ENCODE results near the gene MYOG.
A peak's percentile ranks its signal among the peaks of the same experiment; 100 is the strongest.

Gene MYOG

DNA sequence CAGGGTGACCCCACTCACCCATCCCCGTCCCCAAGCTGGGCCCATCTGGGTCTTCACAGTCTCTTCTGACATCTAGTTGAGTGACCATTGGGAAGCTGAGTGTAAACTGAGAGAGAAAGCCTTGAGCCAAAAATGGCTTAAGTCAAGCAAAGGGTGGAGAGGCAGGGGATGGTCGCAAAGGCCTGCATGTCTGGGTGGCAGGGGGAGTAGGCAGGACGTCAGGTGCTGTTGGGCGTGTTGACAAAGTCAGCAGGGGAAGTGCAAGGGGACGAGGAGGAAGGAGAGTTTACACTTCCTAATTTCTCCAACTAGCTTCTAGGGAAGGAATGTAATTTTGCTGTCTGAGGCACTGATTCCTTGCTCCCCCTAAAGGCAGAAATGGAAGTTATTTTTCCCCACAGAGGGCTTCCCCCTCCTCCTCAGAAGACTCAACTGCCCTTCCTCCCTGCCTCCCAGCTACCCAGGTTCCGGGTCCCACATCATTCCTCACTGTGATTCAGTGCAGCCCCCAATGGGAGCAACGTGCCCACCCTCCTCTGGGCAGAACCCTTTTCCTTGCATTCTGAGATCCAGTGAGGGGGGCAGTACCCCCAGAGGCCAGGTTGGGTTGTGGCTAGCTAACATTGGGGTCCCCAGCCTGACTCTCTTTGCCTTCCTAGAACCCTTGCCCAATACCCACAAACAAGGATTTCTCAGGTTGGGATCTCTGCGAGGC is 40.5 kb upstream of the MYOG start:
- H3K27ac ChIP-seq (ENCODE audit: low read depth, low read length), result no peak overlapping the region
- H3K27me3 ChIP-seq (ENCODE audit: insufficient read depth, low read length), result peaks cover 33% of the 10 kb centered on the region
- 37% methylated on average over 7 of the region's 8 CpGs for WGBS
- H3K9me3 ChIP-seq (ENCODE audit: insufficient read depth, low read depth, low read length), result no peaks in the 10 kb centered on the region
- peaks cover 18% of the 10 kb centered on the region for H3K4me1 ChIP-seq (ENCODE audit: insufficient read depth, low read length)
- no peak overlapping the region for H3K9ac ChIP-seq (ENCODE audit: low read depth, low read length)
- H3K4me3 ChIP-seq (ENCODE audit: low read length), result no peak overlapping the region
- H3K36me3 ChIP-seq (ENCODE audit: insufficient read depth, low read length), result no peaks in the 10 kb centered on the region

DNA sequence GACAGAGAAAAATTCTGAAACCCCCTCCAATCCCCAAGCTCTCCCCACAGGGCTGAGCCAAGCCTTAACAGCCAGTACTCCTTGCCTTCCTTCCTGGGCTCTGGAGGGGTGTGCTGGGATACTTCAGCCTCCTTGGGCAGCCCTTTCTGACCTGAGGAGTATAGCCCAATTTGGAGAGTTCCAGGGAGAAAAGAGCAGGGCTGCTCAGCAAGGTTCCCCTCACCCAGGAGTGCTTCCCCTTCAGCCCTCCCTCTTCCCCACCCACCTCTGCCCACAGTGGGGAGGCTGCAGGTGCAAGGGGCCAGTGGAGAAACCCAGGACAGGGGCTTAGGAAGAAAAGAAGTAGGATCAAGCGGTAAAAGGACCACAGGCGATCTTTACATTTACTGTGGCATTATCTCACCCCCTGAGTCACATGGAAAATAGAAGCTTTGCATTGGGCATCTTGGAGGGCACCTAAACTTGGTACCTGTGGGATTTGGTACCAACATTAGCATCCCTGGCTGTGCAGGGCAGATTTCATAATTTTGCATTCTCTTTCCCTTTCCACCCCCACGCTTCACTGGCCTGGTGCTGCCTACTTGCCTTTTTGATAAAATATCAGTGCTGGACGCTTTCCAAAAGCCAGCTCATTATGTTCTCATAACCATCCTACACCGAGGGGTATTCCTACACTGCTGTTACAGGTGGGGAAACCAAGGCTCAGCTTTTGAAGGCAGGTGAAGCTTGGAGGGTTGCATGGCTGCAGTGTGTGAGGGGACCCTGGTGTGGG is 38.9 kb upstream of the MYOG start:
- Histone ChIP-seq H3K9me3 (ENCODE audit: insufficient read depth, low read depth, low read length) (no peaks in the 10 kb centered on the region), H3K9ac (ENCODE audit: low read depth, low read length) (no peak overlapping the region), H3K36me3 (ENCODE audit: insufficient read depth, low read length) (no peaks in the 10 kb centered on the region), H3K27ac (ENCODE audit: low read depth, low read length) (no peak overlapping the region), H3K4me1 (ENCODE audit: insufficient read depth, low read length) (peaks cover 18% of the 10 kb centered on the region), H3K27me3 (ENCODE audit: insufficient read depth, low read length) (peaks cover 33% of the 10 kb centered on the region), H3K4me3 (ENCODE audit: low read length) (no peak overlapping the region)
- 92% methylated on average over 5 of the region's 5 CpGs for WGBS

DNA sequence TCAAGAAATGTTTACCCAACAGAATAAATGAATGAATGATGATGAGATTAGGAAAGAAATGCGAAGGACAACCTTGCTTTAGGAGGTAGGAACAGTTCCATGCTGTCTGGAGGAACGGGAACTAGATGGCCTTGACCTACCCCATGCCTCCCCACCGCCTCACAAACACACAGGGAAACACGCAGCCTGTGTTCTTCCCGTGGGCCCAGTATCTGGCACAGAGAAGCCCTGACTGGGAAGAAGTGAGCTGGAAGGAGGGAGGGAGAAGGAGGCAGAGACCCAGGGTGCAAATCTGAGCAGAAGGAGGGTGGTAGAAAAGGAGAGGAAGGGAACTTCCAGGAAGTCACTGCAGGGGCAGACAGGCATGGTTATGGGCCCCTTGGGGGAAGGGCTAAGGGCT is 38.2 kb upstream of the MYOG start:
- Histone ChIP-seq H3K4me1 (ENCODE audit: insufficient read depth, low read length) (peaks cover 18% of the 10 kb centered on the region), H3K4me3 (ENCODE audit: low read length) (no peak overlapping the region), H3K27ac (ENCODE audit: low read depth, low read length) (no peak overlapping the region), H3K27me3 (ENCODE audit: insufficient read depth, low read length) (peaks cover 26% of the 10 kb centered on the region), H3K36me3 (ENCODE audit: insufficient read depth, low read length) (no peaks in the 10 kb centered on the region), H3K9me3 (ENCODE audit: insufficient read depth, low read depth, low read length) (no peaks in the 10 kb centered on the region), H3K9ac (ENCODE audit: low read depth, low read length) (no peak overlapping the region)
- WGBS, result 84% methylated on average over 5 of the region's 5 CpGs

DNA sequence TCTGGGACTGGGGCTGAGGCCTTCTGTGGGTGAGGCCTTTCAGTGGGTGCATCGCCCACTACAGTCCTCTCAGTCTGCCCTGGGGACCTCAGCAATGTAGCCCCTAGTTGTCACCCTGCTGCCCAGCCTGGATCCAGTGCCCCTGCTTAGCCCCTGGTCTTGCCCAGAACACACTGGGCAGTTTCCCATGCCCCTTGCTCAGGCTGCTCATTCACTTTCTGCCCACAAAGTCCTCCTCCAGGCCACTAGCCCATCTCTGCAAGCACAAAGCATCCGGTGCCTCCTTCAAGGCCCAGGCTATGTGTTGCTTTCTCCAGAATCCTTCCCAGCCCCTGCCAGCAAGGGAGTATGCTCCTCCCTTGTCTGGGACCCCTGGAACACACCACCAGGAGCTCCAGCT is 36.3 kb upstream of the MYOG start:
- no peak overlapping the region for H3K9ac ChIP-seq (ENCODE audit: low read depth, low read length)
- H3K9me3 ChIP-seq (ENCODE audit: insufficient read depth, low read depth, low read length), result no peaks in the 10 kb centered on the region
- H3K36me3 ChIP-seq (ENCODE audit: insufficient read depth, low read length), result no peaks in the 10 kb centered on the region
- no peak overlapping the region for H3K27ac ChIP-seq (ENCODE audit: low read depth, low read length)
- H3K4me3 ChIP-seq (ENCODE audit: low read length), result no peak overlapping the region
- H3K4me1 ChIP-seq (ENCODE audit: insufficient read depth, low read length), result peaks cover 13% of the 10 kb centered on the region
- peaks cover 12% of the 10 kb centered on the region for H3K27me3 ChIP-seq (ENCODE audit: insufficient read depth, low read length)
- WGBS, result 87% methylated on average over 2 of the region's 2 CpGs

- H3K4me3 ChIP-seq (ENCODE audit: low read length), result no peak overlapping the region
- WGBS, result 86% methylated on average over 11 of the region's 11 CpGs
- peaks cover 5% of the 10 kb centered on the region for H3K4me1 ChIP-seq (ENCODE audit: insufficient read depth, low read length)
- H3K9me3 ChIP-seq (ENCODE audit: insufficient read depth, low read depth, low read length), result no peaks in the 10 kb centered on the region
- peaks cover 5% of the 10 kb centered on the region; the same call in 1 of the 2 replicates for H3K27me3 ChIP-seq (ENCODE audit: insufficient read depth, low read length)
- H3K36me3 ChIP-seq (ENCODE audit: insufficient read depth, low read length), result no peaks in the 10 kb centered on the region
- no peak overlapping the region for H3K27ac ChIP-seq (ENCODE audit: low read depth, low read length)
- H3K9ac ChIP-seq (ENCODE audit: low read depth, low read length), result no peak overlapping the region
These were observed 35.6 kb upstream of the MYOG start for GRCh38 chr1:203121186-203122015.

DNA sequence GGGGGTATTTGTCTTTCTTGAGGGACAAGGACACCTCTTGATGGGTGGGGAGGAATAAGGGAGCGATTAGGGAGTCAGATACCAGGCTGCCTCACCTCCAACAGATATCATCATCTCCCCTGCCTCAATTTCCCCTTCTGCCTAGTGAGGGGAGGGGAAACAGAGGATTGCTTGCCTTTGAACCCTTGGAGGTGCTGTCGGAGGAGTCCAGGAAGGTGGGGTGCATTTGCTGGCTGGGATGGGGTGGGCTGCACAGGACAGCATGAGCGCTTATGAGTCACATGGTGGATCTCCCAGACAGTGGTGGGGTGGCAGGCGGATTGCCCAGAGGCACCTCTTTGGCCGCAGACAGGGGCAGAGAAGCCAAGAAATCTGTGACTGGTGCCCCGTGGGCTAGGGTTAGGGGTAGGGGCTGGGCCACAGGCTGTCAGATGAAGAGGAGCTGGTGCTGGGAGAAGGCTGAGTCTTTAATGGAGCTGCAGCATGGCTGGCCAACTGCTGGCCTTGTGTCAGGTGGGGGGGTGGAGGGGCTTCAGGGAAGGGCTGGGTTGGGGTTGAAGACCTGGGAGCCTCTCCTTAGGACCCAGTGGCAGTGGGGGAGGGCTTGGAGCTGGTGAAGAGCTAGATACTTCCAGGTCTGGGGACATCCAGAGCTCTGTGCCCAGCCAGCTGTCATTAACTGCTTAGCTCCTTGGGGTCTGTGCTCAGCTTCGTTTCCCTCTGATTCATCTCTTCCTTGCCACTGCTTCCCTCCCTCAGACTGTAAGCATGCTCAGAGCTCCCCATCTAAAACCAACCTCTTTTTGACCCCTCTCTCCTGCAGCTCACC is 34.7 kb upstream of the MYOG start:
- no peaks in the 10 kb centered on the region for H3K36me3 ChIP-seq (ENCODE audit: insufficient read depth, low read length)
- 84% methylated on average over 6 of the region's 7 CpGs for WGBS
- peaks cover 5% of the 10 kb centered on the region; the same call in 1 of the 2 replicates for H3K27me3 ChIP-seq (ENCODE audit: insufficient read depth, low read length)
- H3K9me3 ChIP-seq (ENCODE audit: insufficient read depth, low read depth, low read length), result no peaks in the 10 kb centered on the region
- no peak overlapping the region for H3K27ac ChIP-seq (ENCODE audit: low read depth, low read length)
- H3K4me3 ChIP-seq (ENCODE audit: low read length), result no peak overlapping the region
- H3K9ac ChIP-seq (ENCODE audit: low read depth, low read length), result no peak overlapping the region
- no peaks in the 10 kb centered on the region for H3K4me1 ChIP-seq (ENCODE audit: insufficient read depth, low read length)

- peaks cover 10% of the 10 kb centered on the region; the same call in 1 of the 2 replicates for H3K27me3 ChIP-seq (ENCODE audit: insufficient read depth, low read length)
- 36% methylated on average over 33 of the region's 35 CpGs for WGBS
- no peaks in the 10 kb centered on the region for H3K36me3 ChIP-seq (ENCODE audit: insufficient read depth, low read length)
- H3K4me1 ChIP-seq (ENCODE audit: insufficient read depth, low read length), result no peaks in the 10 kb centered on the region
- no peak overlapping the region for H3K9ac ChIP-seq (ENCODE audit: low read depth, low read length)
- H3K4me3 ChIP-seq (ENCODE audit: low read length), result peak overlapping the region; percentile 28
- no peak overlapping the region for H3K27ac ChIP-seq (ENCODE audit: low read depth, low read length)
- no peaks in the 10 kb centered on the region for H3K9me3 ChIP-seq (ENCODE audit: insufficient read depth, low read depth, low read length)
These were observed 32.1 kb upstream of the MYOG start for GRCh38 chr1:203117611-203118575.

- peaks cover 10% of the 10 kb centered on the region; the same call in 1 of the 2 replicates for H3K27me3 ChIP-seq (ENCODE audit: insufficient read depth, low read length)
- no peak overlapping the region for H3K4me3 ChIP-seq (ENCODE audit: low read length)
- H3K36me3 ChIP-seq (ENCODE audit: insufficient read depth, low read length), result no peaks in the 10 kb centered on the region
- no peaks in the 10 kb centered on the region for H3K9me3 ChIP-seq (ENCODE audit: insufficient read depth, low read depth, low read length)
- H3K27ac ChIP-seq (ENCODE audit: low read depth, low read length), result no peak overlapping the region
- WGBS, result 83% methylated on average over 9 of the region's 10 CpGs
- no peak overlapping the region for H3K9ac ChIP-seq (ENCODE audit: low read depth, low read length)
- H3K4me1 ChIP-seq (ENCODE audit: insufficient read depth, low read length), result no peaks in the 10 kb centered on the region
These were observed 30.4 kb upstream of the MYOG start for GRCh38 chr1:203116091-203116820.

GRCh38 chr1:203114202-203114601 is 28.4 kb upstream of the MYOG start:
- Histone ChIP-seq H3K4me3 (ENCODE audit: low read length) (no peak overlapping the region), H3K27me3 (ENCODE audit: insufficient read depth, low read length) (peaks cover 10% of the 10 kb centered on the region; the same call in 1 of the 2 replicates), H3K9me3 (ENCODE audit: insufficient read depth, low read depth, low read length) (no peaks in the 10 kb centered on the region), H3K4me1 (ENCODE audit: insufficient read depth, low read length) (no peaks in the 10 kb centered on the region), H3K27ac (ENCODE audit: low read depth, low read length) (no peak overlapping the region), H3K9ac (ENCODE audit: low read depth, low read length) (no peak overlapping the region), H3K36me3 (ENCODE audit: insufficient read depth, low read length) (no peaks in the 10 kb centered on the region)
- 78% methylated on average over 7 of the region's 7 CpGs for WGBS

All from HUES64 (cell line).